Activated CD4-positive, CD25-positive, alpha-beta regulatory T cell treated with anti-CD3 and anti-CD28 coated beads, Interleukin-2, amount 50 U/mL, for 72 hours (primary cell): ENCODE data around the gene ROR1.

ENCODE experiments used
- DNase-seq: peaks from one replicate; pipeline ENCODE4 v3.0.0; 2021

Gene ROR1

DNA sequence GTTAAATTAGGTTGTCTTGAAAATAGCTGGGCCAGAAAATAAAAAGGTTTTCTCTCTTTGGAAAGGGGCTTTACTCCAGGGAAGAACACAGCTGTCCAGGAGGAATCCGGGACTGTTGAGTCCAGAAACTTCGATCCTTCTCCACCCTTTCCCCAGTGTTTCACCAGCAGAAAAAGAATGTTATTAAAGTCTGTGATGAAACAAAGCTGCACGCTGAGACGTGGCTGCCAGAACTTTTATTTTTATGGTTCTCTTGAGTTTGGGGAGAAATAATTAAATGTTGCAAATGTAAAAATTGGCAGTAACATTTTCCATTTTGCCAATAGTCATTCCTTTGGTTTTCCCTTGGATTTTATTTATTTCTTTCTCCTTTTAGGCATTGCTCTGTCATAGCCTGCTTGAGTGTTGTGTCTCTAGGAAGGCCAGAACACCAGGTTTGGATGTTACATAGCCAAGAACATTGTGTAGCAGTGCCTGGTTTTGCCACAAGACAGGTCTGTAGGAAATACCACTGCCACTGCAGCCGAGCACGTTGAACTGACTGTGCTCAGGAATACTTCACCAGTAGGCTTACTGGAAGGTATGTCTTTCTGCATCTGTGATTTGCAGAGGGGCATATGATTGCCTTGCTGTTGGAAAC, 87.4 kb downstream of the ROR1 start:
- DNase-seq = no peak

DNA sequence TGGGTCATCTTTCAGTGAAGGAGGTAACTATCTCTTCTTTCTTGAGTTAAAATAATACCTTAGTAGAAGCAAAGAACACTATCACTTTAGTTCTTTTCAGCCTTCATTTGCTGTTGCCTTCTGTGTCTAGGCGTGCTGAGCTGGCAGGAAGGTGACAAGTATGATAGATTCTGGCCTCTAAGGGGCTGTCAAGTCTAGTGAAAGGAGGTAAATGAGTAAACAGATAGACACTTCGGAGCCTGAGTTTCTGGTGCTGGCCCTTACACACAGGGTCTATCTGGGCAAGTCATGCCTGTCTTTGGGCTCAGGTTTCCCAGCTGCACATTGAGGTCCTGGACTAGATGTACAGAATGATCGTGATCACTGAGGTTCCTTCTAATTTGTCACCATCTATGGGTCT, 89.3 kb downstream of the ROR1 start:
- DNase-seq = no peak

DNA sequence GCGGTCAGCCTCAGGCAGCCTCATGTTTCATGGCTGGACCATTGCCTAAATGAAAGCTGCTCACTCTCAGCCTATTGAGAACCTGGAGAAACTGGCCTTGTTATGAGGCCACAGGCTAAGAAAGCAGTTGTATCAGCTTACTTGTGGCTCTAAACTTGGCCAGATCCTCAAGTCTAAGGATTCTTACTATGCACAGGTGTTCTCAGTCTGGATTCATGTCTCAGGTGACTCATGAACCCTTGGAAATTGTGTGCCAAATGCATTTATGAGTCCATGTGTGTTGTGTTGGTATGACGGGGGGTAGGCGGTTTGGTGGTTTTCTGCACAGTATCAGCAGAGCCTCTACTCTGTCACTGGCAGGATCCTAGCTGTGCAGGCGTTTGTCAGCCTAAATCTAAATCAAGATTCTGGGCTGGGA, 90.4 kb downstream of the ROR1 start:
- DNase-seq = no peak

DNA sequence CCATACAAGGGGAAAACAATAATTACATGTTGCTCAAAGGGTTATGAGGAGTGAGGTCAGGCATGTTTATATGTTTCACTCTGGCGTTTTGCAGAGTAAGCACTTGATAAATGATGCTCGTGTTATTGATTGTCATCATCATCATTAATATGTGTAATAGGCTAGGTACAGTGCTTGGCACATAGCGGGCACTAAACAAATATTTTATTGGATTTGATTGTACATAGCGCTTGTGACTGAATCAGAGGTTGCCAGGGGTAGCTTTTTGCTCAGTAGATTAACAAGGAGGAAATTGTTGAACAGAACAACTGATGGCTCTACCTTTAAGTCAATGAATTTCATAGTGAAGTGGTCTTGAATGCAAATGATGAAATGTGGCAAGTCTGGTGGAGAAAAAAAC, 91.7 kb downstream of the ROR1 start:
- no peak for DNase-seq

DNA sequence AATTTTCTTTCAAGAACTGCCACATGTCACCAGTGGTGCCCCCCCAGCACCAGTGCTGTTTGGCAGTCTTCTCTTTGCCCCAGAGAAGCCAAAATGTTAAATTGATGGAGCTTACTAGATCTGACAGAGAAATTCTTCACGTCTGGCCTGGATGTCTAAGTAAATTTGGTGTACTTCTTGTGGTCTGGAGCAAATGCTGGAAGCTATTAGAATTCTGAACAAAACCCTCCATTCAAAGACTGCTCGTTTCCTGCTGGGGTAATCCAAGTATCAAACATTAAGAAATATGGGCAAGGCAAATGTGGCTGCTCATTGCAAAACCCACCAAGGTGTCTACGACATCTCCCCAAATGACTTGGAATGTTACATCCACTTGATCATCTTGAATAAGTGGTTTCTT, 92.3 kb downstream of the ROR1 start:
- DNase-seq = no peak

DNA sequence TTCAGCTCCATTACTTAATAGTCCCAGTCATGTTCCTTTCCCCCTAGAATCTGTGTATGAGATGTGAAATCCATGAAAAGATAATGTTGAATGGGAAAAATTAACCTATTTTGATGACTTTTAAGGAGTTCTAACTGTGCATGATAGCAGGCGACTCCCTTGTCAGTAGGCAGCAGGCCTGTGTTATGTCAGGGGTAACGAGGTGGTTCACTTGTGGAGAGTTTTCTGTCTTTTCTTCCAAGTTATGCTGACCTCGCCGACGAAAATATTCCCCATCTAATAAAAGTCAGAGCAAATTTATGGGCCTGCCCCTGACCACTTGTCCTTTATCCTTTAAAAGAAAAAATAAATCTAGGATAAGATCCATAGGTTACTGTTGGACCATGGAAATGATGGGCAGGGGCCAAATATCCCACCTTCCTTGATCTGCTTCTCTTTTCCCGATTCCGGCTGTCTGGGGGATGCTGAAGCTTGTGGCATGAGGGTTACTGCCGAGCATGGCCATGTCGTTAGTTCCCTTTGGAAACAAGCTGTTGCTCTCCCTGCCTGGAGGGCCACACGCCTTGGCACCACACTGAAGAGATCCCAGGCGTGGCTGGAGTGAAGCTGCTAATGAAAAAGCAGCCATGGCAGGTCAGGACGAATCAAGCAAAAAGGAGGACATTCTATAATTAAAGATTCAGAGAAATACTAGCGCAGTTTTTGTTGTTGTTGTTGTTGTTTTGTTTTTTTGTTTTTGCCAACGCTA, 93.8 kb downstream of the ROR1 start:
- DNase-seq = no peak

DNA sequence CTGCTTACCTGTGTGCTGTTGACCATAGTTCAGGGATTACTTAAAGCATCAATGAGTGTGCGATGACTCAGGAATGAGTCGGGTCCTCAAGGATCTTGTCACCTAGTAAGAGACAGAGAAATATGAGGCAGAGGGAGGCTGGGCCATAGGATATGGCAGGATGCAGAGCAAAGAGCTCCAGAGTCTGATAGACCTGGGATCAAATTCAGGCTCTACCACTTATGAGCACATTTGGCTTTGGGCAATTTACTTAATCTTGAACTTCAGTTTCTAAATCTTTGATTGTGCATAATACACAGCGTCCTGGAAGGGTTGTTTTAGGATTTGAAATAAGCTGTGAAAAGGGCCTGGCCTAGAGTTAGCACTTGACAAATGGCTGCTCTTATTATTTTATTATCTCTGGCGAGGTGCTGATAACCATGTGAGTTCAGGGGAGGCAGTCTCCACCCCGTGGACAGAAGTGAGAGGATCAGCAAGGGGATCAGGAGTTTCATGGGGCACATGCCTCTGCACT, 94.5 kb downstream of the ROR1 start:
- DNase-seq = no peak

DNA sequence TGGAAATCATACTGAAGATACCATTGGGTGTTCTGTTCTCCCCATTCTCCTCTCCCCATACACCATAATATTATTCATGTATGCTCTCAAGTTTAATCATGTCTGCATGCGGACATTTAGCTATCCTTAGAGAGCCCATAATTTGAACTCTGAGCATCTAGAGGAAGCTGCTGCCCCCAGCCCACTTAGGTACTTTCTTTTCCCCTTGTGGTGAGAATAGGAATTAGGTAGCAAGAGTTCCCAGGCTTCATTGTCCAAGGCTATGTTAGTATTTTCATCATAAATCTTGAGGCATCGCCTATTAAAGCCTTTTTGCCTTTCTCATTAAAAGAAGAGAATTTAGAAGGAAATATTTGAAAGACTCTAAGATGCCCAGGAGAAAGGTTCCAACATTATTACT, 96.3 kb downstream of the ROR1 start:
- no peak for DNase-seq

DNA sequence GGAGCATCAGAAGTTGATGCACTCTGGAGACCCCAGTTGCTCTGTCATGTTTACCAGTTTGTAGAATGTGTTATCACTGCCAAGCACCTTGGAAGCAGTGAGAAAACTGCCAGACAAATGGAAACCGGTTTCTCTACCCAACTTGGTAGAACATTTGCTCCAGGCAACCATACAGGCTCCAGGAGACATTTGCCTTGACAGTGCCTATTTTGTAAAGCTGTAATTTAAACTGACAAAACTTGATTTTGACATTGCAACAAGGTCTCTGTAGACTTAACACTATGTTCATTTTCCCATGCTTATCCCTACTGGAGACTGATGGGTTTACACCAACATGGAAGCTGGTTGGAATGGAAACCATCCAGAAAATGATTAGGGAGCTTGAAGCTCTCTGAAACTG, 97.6 kb downstream of the ROR1 start:
- DNase-seq = no peak

DNA sequence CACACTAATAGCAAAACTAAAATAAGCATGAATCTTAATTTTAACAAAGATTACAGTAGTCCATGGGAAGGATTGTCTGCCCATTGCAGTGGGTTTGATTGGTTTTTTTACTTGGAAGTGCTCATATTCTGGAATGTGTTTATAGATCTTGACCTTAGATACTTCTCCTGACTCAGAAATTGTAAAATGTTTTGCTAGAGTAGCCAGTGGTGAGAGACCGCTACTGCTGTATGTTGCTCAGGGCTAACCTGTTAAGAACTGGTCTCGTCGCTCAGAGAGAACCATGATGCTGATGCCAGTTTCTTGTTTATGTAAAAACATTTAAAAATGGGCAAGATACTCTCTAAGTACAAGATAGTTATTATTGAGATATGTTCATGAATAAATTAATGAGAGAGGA, 99.9 kb downstream of the ROR1 start:
- DNase-seq = no peak

DNA sequence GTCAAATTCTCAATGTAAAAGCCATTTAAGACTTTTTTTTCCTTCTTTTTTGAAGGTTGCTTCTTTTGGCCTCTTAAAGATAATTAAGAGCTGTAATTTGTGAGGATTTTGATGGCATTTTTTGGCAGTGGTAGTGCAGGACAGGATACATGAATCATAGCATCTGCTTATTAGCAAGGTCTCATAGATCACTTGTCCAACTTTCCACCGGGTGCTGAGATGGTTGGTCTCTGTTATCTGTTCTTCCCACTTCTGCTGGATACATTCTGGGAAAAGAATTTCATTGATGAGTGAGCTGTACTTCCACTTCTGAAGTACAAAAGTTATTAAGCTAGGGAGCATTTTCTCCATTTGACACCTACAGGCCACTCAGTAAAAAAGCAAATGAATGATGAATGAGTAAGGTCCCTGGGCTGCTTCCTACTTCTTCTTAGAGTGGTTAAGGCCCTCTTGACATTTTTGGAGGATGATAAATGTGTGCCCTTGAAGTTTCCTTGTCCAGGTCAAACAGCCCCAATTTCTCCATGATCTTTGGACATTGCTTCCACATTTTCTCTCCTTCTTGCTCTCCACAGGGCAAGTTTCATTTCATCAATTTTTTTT, 100.6 kb downstream of the ROR1 start:
- DNase-seq = no peak

DNA sequence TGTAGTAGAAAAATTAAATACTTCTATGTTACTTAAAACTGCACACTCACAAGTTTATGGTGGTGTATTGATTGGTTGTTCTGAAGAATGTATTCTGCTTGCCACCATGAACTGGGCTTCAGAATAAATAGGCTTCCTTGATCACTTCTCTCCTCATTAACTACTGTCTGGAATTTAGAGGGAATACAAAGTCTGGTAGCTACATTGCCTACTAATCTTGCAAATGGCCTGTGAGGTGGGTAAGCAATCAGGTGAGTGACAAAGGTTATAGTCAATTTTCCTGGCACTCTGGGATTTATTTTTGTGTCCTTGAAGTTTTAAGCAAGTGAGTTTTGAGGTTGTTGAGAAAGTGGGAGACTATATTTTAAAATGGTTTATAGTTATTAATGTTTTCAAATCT, 101.8 kb downstream of the ROR1 start:
- DNase-seq = no peak

DNA sequence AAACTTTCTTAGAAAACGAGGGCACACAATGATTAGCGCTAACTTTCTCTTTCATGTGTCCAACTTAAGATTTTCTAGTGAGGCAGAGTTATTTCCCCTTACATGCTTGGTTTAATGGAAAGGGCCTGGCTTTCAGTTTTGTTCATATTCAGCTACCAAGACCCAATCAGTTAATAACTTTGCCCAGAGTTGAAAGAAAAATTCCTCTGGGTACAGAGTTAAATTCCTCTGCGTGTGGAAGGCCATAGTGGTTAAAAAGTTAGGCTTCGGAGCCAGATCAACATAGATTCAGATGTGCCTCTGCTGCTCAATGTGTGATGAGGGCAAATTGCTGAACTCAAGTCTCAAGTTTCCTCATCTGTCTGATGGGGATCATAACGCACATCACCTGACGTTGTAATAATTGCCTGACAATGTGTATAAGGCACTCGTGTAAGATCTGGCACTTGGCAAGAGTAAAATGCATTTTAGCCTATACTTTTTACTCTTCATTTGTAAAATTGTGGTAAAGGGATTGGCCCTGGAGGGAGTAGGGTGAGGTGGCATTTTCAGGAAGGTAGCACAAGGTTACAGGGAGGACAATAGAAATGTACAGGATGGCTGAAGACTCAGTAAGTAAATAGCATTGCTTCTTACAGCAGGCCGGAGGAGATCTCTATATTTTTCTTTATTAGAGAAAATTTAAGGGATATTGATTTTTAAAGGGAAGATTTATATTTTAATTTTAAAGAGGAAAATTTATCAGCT, 103.4 kb downstream of the ROR1 start:
- no peak for DNase-seq

DNA sequence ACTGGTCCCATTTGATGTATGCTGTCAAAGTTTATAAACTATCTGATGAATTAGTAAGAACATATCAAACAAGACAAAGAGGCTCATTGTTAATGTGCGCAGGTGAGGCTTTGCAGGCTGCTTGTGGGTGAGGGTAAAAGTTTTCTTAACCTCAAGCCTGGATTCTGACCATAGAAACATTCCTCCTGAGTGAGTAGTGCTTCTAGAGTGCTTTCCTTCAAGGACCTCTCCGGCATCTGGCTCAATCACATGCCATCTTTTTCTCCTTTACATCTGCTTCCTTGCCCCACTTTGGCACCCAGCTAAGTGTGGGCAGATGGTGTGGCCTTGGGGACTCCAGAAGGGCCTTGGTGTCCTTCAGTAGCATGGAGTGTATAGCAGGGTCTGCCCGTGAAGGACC, 104.0 kb downstream of the ROR1 start:
- no peak for DNase-seq

DNA sequence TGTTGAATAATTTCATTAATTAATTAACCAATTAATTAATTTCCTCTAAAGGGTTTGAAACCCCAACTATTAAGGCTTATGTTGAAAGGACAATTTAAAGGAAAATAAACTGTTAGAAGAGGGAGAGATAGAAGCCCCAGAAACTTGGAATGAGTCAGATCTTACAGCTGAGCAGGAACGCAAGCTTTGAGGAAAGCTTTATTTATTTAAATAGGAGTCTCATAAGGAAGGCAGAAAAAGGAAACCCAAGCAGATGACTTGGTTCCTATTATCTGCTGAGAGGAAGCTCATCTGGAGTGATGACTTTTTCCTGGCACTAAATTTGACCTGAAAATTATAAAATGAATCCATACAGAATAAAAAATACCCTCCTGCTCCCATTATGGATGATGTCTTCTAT, 105.1 kb downstream of the ROR1 start:
- DNase-seq = no peak

DNA sequence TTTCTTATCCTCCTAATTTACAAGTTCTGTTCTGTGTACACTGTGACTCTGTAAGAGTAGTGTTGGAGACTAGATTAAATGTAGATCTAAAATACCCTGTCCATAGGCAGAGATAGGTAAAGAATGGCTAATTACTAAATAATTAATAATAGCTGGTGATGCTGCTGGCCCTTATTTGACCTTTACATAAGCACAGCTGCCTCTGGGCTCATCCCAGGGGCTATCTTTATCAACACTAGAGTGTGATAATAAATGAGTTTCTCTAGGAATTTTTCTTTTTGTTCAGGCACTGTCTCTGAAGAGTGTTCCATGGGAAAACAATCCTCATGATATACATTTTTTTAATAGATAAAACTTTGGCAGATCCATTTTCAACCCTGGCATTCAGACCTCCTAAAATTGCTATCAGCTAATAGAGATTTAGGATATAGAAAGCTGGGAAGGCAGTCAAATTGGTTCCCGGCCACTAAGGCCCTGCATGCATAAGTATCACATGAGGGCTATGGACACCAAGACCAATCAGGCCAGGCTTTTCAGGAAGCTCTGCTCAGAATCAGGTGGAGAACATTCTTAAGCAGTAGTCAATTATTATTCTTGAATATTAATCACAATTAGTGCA, 107.2 kb downstream of the ROR1 start:
- no peak for DNase-seq

DNA sequence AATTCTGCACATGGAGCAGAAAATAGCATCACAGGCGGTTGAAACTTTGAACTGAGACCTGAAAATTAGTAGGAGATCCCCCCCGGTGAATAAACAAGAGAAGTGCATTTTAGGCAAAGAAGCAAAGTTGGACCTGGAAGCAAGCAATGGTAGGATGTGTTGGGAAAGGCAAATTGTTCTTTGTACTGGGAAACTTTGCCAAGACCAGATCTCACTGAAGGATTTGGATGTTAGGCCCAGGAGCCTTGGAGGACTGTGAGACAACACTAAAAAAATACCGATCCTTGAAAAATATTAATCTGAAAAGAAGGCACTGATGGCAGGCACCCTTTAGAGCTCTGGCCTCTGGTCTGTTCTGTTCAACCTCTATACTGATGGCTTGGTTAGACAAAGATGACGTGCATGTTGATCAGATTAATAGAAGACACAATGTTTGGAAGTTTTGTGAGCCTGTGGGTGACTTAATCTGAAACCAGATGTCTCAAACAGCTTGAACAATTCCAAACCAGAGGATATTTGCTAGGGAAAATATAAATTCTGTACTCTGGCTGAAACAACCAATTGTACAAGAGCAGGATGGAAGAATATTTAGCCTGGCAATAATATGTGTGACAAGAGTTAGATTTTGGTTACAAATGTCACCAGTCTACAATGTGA, 108.4 kb downstream of the ROR1 start:
- DNase-seq = no peak

DNA sequence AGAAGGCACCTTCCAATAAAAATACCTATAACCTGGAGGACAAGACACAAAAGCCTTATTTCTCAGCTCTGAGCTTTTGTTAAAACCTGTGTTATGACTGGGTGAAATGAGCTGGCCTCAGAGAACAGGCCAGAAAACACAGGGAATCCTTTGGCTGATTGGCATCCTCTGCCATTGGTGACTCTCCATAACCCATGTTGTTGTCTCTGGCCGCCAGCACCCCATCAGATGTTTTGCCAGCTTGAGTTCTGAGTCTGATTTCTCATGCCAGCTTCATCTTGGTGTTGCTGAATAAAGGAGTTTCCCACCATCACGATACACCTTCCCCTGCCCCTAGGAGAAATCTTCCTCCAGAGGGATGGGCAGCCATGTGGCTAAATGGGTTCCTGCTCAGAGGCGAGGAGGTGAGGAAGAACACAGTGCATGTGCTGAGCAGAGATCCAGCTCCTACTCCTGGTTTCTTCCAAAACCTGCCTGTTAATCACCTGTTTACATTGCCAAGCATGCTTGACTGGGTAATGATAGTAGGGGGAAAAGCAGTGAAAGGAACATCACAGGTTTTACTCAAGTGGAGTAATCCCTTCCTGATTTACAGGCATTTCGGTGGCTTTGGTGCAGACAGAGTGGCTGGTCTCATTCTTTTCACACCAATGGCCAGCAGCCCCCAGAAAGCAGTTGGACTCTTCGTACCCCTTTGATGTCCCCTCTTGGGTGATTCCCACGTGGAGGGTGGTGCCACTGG, 109.8 kb downstream of the ROR1 start:
- DNase-seq = no peak

DNA sequence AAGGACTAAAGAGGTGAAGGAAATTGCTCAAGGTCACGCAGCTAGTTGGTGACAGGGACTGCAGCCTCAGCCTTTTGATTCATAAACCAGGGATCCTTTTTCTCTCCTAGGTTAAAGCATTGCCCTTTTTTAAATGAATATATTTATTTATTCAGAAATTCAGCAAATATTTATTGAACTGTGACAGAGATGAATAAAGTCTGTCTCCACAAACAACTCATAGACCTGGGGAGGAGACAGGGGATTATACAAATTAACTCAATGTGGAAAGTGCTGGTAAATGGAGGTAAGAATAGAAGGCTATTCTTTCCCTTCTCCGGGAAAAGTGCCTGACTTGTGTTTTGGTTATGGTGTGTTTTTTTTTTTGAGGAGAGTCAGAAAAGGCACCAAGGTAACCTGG, 110.7 kb downstream of the ROR1 start:
- no peak for DNase-seq

DNA sequence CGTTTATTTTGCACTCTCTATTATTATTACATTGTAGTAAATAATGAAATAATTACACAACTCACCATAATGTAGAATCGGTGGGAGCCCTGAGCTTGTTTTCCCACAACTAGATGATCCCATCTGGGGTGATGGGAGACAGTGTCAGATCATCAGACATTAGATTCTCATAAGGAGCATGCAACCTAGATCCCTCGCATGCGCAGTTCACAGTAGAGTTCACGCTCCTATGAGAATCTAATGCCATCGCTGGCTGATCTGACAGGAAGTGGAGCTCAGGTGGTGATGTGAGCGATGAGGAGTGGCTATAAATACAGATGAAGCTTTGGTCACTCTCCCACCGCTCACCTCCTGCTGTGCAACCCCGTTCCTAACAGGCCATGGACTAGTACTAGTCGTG, 112.1 kb downstream of the ROR1 start:
- DNase-seq = no peak

DNA sequence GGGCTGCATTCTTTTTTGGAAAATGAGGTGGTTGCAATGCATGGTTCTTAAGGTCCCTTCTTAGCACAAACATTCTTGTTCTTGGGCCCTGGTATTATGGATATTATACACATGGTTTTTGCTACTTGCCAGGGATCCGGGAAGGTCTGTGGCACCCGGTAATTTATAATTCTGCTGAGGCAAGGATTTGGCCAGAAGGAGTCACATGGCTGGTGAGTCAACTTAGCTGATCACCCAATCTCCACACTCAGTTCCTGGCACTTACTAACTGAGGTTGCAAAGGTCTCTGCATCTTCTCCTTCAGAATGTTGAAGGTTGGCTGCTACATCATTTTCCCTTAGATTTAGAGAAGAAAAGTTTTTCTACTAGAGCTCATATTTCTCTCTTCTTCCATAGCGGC, 112.5 kb downstream of the ROR1 start:
- DNase-seq = no peak

DNA sequence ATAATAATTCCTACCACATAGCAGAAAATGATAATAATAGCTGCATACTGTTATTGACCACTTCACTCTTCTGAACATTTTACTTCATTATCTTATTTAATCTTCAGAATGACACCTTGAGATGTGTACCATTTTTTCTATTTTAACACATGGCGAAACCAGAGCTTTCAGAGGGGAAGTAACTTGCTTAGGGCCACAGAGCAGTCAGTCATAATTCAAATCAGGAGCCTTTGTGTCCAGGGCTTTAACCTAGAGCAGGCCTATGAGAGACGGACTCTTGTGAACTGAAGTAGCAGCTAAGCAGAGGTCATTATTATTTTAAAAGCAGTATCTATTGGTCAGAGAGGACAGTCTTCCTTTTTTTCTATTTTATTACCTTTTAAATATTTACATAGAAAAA, 114.0 kb downstream of the ROR1 start:
- no peak for DNase-seq
